ENCODE results near the gene PLPP7. TPM values are rescaled to one million over a fixed set of nuclear protein-coding genes. Genes with fewer than 3 reads are reported as not detected.

Gene PLPP7
- polyA plus RNA-seq, 2 of the 4 experiments (the other 2 are of a cell fraction) = 0.08 TPM; not detected in 1

GRCh38 chr9:131282175-131282574 lies 7.3 kb upstream of the PLPP7 start (continued):
- TF ChIP-seq BCL3 (IDR thresholded peaks at IDR 0.05) (no peak), MAX (IDR thresholded peaks at IDR 0.05) (no peak), POLR2AphosphoS2 (conservative IDR thresholded peaks at IDR 0.05; ENCODE audit: low read length) (no peak), ESRRA (IDR thresholded peaks at IDR 0.05; ENCODE audit: borderline replicate concordance, low read length) (no peak)

GRCh38 chr9:131282688-131283422 lies 6.7 kb upstream of the PLPP7 start:
- H3K27ac ChIP-seq = peak overlapping the region in 1 of 2 experiments; percentile 24; a peak in 1 of 6 replicates
- DNase-seq (ENCODE audit: low read depth in 1 of 2, low spot score in 1 of 2) (no peak), ATAC-seq (peak; percentile 45 to 63), FAIRE-seq (no peak)
- H3K9me3 ChIP-seq = no peaks in the 10 kb centered on the region
- H3K4me3 ChIP-seq = peak overlapping the region; percentile 45
- WGBS (ENCODE audit: missing lambda C conversion rate) = 6% methylated on average over 23 of the region's 61 CpGs
- ChIA-PET CTCF (interaction anchor here (0.6 kb wide), 1 partner anchor 79 kb away, joined by 3 read pairs; no protein-coding TSS in a partner anchor), POLR2A (no interaction called here)
- H3K4me2 ChIP-seq = peak overlapping the region; percentile 95
- TF ChIP-seq CHD4 (IDR thresholded peaks at IDR 0.05; ENCODE audit: borderline replicate concordance) = no peak
- TF ChIP-seq CTCF (IDR thresholded peaks at IDR 0.05) = no peak
- peak; percentile 37; the same call in 1 of the 2 replicates for TF ChIP-seq REST (IDR thresholded peaks at IDR 0.05)
- no peak for TF ChIP-seq NFE2L2 (conservative IDR thresholded peaks at IDR 0.05; ENCODE audit: low read length)
- no peak for TF ChIP-seq NR3C1 (IDR thresholded peaks at IDR 0.05)
- no peak for TF ChIP-seq HOXA7 (CRISPR knock-in tag; IDR thresholded peaks at IDR 0.05)
- TF ChIP-seq MAFK (IDR thresholded peaks at IDR 0.05; ENCODE audit: partially characterized antibody) = no peak
- no peak for TF ChIP-seq HDAC2 (IDR thresholded peaks at IDR 0.05)
- H3K4me1 ChIP-seq = no peaks in the 10 kb centered on the region

GRCh38 chr9:131284856-131285255 lies 4.7 kb upstream of the PLPP7 start:
- CTCF ChIA-PET = interaction anchor here (1.0 to 2.6 kb wide), 2 partner anchors 10 to 51 kb away, joined by 3 to 14 read pairs; no protein-coding TSS in a partner anchor
- no peak for ATAC-seq
- no peak overlapping the region for H3K4me3 ChIP-seq

More at GRCh38 chr9:131284856-131285255, 4.7 kb upstream of the PLPP7 start:
- H3K27ac ChIP-seq = no peak overlapping the region
- WGBS (ENCODE audit: missing lambda C conversion rate) = 84% methylated on average over 6 of the region's 6 CpGs
- FAIRE-seq = no peak
- no peak overlapping the region for H3K4me2 ChIP-seq
- POLR2A ChIA-PET = no interaction called here
- TF ChIP-seq BHLHE40 (IDR thresholded peaks at IDR 0.05; ENCODE audit: low read depth, low read length) = no peak
- no peak for TF ChIP-seq REST (IDR thresholded peaks at IDR 0.05)
- TF ChIP-seq ESRRA (IDR thresholded peaks at IDR 0.05; ENCODE audit: borderline replicate concordance, low read length) = no peak
- no peak for TF ChIP-seq MAZ (IDR thresholded peaks at IDR 0.05; ENCODE audit: borderline replicate concordance, low read depth, low read length)
- no peak for TF ChIP-seq ZSCAN20 (CRISPR knock-in tag; IDR thresholded peaks at IDR 0.05)
- no peak for TF ChIP-seq GATA3 (IDR thresholded peaks at IDR 0.05; ENCODE audit: borderline replicate concordance)
- no peak for TF ChIP-seq RAD21 (conservative IDR thresholded peaks at IDR 0.05 in 1 of 2, IDR thresholded peaks at IDR 0.05 in 1 of 2)
- no peaks in the 10 kb centered on the region for H3K9me3 ChIP-seq
- no peaks in the 10 kb centered on the region for H3K4me1 ChIP-seq
- DNase-seq (ENCODE audit: low read depth in 1 of 2, low spot score in 1 of 2) = no peak

Measured in A549 (cell line).